GM23338 (cell line): ENCODE results near the gene TMEM125.

Experiments
- CREB1 ChIP-seq: fragments of 250-450 bp; sonication (Bioruptor Pico); IDR thresholded peaks from 2 replicates; pipeline ENCODE4 v1.5.0; 2020; ENCODE audit warnings: low read depth, mild to moderate bottlenecking, moderate library complexity
- EZH2 ChIP-seq: fragments of 200-600 bp; sonication (generic); IDR thresholded peaks from one replicate; pipeline ENCODE4 v1.8.0; 2017; ENCODE audit warnings: antibody characterized with exemption, mild to moderate bottlenecking, low read depth; ENCODE audit not compliant: unreplicated experiment
- EZH2phosphoT487 ChIP-seq: fragments of 200-600 bp; sonication (generic); IDR thresholded peaks from one replicate; pipeline ENCODE4 v1.8.1; 2018; ENCODE audit warnings: antibody characterized with exemption; ENCODE audit not compliant: unreplicated experiment
- JUNB ChIP-seq: IDR thresholded peaks from one replicate; pipeline ENCODE4 v1.6.1; 2016; ENCODE audit warnings: antibody characterized with exemption; ENCODE audit not compliant: unreplicated experiment
- NANOG ChIP-seq: IDR thresholded peaks from 2 replicates; pipeline ENCODE4 v1.6.1; 2016; ENCODE audit warnings: antibody characterized with exemption, borderline replicate concordance
- POLR2AphosphoS5 ChIP-seq: IDR thresholded peaks from 2 replicates; pipeline ENCODE4 v1.6.1; 2016; ENCODE audit warnings: antibody characterized with exemption, low read depth
- STAT1 ChIP-seq: IDR thresholded peaks from one replicate; pipeline ENCODE4 v1.6.1; 2016; ENCODE audit warnings: antibody characterized with exemption; ENCODE audit not compliant: unreplicated experiment
- TF ChIP-seq, protein P1 (sequence below), 2 experiments: fragments of 200-600 bp in 1 of 2; sonication (generic) in 1 of 2; conservative IDR thresholded peaks; 2 replicates each; pipeline versions ENCODE4 v1.5.1 to v1.6.1; 2016 to 2017; ENCODE audit warnings: antibody characterized with exemption in 2 of 2, low read depth in 2 of 2, mild to moderate bottlenecking in 2 of 2, moderate library complexity in 1 of 2
- TF ChIP-seq, protein P2 (sequence below): IDR thresholded peaks from one replicate; pipeline ENCODE4 v1.6.1; 2018; ENCODE audit warnings: antibody characterized with exemption; ENCODE audit not compliant: unreplicated experiment
- TF ChIP-seq, protein P3 (sequence below): IDR thresholded peaks from 2 replicates; pipeline ENCODE4 v1.6.1; 2016; ENCODE audit warnings: antibody characterized with exemption
- TF ChIP-seq, protein P4 (sequence below): fragments of 250-450 bp; sonication (Bioruptor Pico); IDR thresholded peaks from 2 replicates; pipeline ENCODE4 v1.5.0; 2020; ENCODE audit warnings: mild to moderate bottlenecking, moderate library complexity

DNA sequence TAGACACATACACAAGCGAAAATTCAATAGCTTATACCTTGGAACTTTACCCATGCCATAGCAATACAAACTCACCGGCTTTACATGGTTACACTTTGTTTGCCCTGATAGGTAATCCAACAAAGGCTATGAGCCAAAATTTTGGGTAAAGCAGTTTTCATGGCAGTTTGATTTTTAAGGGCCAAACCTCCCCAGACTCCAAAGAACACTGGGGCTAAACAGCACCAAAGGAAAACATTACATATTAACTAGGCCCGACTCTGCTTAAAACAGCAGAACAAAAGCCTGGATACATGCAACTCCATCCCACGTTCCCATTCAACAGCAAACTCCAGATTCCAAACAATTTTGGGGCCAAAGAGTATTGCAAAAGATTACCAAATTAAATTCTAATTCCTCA is 4.4 kb upstream of the TMEM125 start:
- TF ChIP-seq, protein P1, sequence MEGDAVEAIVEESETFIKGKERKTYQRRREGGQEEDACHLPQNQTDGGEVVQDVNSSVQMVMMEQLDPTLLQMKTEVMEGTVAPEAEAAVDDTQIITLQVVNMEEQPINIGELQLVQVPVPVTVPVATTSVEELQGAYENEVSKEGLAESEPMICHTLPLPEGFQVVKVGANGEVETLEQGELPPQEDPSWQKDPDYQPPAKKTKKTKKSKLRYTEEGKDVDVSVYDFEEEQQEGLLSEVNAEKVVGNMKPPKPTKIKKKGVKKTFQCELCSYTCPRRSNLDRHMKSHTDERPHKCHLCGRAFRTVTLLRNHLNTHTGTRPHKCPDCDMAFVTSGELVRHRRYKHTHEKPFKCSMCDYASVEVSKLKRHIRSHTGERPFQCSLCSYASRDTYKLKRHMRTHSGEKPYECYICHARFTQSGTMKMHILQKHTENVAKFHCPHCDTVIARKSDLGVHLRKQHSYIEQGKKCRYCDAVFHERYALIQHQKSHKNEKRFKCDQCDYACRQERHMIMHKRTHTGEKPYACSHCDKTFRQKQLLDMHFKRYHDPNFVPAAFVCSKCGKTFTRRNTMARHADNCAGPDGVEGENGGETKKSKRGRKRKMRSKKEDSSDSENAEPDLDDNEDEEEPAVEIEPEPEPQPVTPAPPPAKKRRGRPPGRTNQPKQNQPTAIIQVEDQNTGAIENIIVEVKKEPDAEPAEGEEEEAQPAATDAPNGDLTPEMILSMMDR (conservative IDR thresholded peaks at IDR 0.05; ENCODE audit: low read depth in 2 of 2), result no peak
- TF ChIP-seq EZH2 (no peak), POLR2AphosphoS5 (no peak), STAT1 (no peak), EZH2phosphoT487 (no peak), JUNB (no peak), NANOG (no peak), CREB1 (no peak)
- TF ChIP-seq, protein P2, sequence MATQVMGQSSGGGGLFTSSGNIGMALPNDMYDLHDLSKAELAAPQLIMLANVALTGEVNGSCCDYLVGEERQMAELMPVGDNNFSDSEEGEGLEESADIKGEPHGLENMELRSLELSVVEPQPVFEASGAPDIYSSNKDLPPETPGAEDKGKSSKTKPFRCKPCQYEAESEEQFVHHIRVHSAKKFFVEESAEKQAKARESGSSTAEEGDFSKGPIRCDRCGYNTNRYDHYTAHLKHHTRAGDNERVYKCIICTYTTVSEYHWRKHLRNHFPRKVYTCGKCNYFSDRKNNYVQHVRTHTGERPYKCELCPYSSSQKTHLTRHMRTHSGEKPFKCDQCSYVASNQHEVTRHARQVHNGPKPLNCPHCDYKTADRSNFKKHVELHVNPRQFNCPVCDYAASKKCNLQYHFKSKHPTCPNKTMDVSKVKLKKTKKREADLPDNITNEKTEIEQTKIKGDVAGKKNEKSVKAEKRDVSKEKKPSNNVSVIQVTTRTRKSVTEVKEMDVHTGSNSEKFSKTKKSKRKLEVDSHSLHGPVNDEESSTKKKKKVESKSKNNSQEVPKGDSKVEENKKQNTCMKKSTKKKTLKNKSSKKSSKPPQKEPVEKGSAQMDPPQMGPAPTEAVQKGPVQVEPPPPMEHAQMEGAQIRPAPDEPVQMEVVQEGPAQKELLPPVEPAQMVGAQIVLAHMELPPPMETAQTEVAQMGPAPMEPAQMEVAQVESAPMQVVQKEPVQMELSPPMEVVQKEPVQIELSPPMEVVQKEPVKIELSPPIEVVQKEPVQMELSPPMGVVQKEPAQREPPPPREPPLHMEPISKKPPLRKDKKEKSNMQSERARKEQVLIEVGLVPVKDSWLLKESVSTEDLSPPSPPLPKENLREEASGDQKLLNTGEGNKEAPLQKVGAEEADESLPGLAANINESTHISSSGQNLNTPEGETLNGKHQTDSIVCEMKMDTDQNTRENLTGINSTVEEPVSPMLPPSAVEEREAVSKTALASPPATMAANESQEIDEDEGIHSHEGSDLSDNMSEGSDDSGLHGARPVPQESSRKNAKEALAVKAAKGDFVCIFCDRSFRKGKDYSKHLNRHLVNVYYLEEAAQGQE, result no peak
- TF ChIP-seq, protein P3, sequence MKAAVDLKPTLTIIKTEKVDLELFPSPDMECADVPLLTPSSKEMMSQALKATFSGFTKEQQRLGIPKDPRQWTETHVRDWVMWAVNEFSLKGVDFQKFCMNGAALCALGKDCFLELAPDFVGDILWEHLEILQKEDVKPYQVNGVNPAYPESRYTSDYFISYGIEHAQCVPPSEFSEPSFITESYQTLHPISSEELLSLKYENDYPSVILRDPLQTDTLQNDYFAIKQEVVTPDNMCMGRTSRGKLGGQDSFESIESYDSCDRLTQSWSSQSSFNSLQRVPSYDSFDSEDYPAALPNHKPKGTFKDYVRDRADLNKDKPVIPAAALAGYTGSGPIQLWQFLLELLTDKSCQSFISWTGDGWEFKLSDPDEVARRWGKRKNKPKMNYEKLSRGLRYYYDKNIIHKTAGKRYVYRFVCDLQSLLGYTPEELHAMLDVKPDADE, result no peak
- TF ChIP-seq, protein P4, sequence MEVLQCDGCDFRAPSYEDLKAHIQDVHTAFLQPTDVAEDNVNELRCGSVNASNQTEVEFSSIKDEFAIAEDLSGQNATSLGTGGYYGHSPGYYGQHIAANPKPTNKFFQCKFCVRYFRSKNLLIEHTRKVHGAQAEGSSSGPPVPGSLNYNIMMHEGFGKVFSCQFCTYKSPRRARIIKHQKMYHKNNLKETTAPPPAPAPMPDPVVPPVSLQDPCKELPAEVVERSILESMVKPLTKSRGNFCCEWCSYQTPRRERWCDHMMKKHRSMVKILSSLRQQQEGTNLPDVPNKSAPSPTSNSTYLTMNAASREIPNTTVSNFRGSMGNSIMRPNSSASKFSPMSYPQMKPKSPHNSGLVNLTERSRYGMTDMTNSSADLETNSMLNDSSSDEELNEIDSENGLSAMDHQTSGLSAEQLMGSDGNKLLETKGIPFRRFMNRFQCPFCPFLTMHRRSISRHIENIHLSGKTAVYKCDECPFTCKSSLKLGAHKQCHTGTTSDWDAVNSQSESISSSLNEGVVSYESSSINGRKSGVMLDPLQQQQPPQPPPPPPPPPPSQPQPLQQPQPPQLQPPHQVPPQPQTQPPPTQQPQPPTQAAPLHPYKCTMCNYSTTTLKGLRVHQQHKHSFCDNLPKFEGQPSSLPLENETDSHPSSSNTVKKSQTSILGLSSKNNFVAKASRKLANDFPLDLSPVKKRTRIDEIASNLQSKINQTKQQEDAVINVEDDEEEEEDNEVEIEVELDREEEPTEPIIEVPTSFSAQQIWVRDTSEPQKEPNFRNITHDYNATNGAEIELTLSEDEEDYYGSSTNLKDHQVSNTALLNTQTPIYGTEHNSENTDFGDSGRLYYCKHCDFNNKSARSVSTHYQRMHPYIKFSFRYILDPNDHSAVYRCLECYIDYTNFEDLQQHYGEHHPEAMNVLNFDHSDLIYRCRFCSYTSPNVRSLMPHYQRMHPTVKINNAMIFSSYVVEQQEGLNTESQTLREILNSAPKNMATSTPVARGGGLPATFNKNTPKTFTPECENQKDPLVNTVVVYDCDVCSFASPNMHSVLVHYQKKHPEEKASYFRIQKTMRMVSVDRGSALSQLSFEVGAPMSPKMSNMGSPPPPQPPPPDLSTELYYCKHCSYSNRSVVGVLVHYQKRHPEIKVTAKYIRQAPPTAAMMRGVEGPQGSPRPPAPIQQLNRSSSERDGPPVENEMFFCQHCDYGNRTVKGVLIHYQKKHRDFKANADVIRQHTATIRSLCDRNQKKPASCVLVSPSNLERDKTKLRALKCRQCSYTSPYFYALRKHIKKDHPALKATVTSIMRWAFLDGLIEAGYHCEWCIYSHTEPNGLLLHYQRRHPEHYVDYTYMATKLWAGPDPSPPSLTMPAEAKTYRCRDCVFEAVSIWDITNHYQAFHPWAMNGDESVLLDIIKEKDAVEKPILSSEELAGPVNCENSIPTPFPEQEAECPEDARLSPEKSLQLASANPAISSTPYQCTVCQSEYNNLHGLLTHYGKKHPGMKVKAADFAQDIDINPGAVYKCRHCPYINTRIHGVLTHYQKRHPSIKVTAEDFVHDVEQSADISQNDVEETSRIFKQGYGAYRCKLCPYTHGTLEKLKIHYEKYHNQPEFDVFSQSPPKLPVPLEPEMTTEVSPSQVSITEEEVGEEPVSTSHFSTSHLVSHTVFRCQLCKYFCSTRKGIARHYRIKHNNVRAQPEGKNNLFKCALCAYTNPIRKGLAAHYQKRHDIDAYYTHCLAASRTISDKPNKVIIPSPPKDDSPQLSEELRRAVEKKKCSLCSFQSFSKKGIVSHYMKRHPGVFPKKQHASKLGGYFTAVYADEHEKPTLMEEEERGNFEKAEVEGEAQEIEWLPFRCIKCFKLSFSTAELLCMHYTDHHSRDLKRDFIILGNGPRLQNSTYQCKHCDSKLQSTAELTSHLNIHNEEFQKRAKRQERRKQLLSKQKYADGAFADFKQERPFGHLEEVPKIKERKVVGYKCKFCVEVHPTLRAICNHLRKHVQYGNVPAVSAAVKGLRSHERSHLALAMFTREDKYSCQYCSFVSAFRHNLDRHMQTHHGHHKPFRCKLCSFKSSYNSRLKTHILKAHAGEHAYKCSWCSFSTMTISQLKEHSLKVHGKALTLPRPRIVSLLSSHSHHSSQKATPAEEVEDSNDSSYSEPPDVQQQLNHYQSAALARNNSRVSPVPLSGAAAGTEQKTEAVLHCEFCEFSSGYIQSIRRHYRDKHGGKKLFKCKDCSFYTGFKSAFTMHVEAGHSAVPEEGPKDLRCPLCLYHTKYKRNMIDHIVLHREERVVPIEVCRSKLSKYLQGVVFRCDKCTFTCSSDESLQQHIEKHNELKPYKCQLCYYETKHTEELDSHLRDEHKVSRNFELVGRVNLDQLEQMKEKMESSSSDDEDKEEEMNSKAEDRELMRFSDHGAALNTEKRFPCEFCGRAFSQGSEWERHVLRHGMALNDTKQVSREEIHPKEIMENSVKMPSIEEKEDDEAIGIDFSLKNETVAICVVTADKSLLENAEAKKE (CRISPR knock-in tag), result no peak
